IPS-11a (cell line): ENCODE results near the gene LRRC7.
"Not testable (repeated sequence)": the region's sequence is repeated elsewhere in the genome, so short reads cannot be mapped to it uniquely, and the experiment has no call there.

Source experiments
- H3K4me3 ChIP-seq: one replicate; pipeline ENCODE4 v1.5.1; 2013; ENCODE audit warnings: low read depth, low read length, control low read depth

Gene LRRC7

GRCh38 chr1:69862906-69863305 is 295.2 kb downstream of the LRRC7 start:
- H3K4me3 ChIP-seq = no peak overlapping the region

DNA sequence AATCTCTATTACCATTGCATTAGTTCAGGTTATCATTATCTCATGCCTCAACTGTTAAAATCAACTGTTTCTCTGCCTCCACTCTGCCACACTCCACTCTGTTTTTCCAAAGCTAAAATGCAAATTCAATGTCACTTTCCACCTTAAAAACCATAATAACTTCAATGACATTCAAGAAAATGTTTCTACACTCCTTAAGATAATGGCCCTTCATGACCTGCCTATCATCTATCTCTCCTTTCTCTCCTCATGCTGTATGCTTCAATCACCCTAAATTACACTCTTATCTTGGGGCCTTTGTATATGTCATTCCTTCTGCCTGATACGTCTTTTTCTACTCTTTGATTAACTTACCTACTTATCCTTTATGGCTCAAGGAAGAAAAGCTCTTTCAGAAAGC is 296.0 kb downstream of the LRRC7 start:
- H3K4me3 ChIP-seq = no peak overlapping the region

GRCh38 chr1:69871412-69871811 is 303.7 kb downstream of the LRRC7 start:
- no peak overlapping the region for H3K4me3 ChIP-seq

DNA sequence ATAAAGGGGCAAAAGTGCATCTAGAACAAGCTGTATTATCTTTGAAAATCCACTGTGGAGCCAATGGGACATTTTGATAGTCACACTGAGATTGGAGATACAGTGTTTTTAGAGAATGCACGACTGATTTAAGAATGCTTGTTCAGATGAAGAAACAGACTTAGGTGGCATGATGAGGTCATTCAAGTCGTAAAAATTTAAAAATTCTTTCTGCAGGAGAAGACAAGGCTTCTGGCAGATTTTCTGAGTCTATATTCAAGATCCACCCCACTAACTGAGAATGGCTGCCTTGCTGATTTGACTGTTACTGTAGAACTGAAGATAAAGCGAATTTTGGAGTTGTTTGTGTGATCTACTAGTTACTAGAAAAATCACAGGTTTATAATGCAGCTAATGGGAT is 310.6 kb downstream of the LRRC7 start:
- H3K4me3 ChIP-seq = no peak overlapping the region

DNA sequence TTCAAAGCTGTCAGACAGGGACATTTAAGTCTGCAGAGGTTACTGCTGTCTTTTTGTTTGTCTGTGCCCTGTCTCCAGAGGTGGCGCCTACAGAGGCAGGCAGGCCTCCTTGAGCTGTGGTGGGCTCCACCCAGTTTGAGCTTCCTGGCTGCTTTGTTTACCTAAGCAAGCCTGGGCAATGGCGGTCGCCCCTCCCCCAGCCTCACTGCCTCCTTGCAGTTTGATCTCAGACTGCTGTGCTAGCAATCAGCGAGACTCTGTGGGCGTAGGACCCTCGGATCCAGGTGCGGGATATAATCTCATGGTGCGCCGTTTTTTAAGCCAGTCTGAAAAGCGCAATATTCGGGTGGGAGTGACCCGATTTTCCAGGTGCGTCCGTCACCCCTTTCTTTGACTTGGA is 320.3 kb downstream of the LRRC7 start:
- not testable (repeated sequence) for H3K4me3 ChIP-seq

GRCh38 chr1:69888657-69889056 is 320.9 kb downstream of the LRRC7 start:
- no peak overlapping the region for H3K4me3 ChIP-seq

GRCh38 chr1:69898403-69898947 is 330.8 kb downstream of the LRRC7 start:
- H3K4me3 ChIP-seq = no peak overlapping the region

DNA sequence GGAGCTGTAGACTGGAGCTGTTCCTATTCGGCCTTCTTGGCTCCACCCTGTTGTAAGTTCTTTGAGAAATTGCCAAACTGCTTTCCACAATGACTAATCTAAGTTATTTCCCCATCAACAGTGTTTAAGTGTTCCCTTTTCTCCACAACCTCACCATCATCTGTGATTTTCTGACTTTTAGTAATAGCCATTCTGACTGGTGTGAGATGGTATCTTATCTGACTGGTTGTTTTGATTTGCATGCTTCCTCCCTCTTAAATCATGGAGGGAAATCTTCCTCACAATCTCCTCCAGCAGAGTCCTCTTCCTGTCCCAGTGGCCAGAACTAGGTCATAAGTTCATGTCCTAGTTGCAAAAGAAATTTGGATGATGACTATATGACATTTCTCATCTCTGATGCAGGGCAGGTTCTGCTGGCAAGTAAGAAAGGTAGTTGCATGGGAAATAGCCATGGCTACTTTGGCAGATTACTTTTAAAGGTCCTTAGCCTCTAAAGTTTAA is 343.6 kb downstream of the LRRC7 start:
- no peak overlapping the region for H3K4me3 ChIP-seq

- no peak overlapping the region for H3K4me3 ChIP-seq
These were observed 346.3 kb downstream of the LRRC7 start for GRCh38 chr1:69913977-69914376.

- no peak overlapping the region for H3K4me3 ChIP-seq
These were observed 347.4 kb downstream of the LRRC7 start for GRCh38 chr1:69914976-69915765.

GRCh38 chr1:69919129-69919921 is 351.6 kb downstream of the LRRC7 start:
- no peak overlapping the region for H3K4me3 ChIP-seq

DNA sequence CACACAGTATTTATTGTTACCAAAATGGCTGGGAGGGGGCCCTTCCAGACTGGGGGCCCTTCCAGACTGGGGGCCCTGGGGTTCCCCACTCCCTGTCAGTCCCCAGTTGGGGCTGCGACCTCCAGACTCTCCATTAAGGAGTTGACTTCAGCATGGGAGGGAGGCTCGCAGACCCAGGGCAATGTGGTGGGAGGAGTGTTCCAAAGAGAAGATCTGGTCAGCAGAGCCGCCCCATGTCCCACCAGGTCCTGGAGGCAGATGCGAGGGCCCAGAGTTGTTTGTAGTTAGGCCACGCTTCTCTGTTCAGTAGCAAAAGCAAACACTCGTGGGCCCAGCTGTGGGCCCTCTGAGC is 352.2 kb downstream of the LRRC7 start:
- no peak overlapping the region for H3K4me3 ChIP-seq

DNA sequence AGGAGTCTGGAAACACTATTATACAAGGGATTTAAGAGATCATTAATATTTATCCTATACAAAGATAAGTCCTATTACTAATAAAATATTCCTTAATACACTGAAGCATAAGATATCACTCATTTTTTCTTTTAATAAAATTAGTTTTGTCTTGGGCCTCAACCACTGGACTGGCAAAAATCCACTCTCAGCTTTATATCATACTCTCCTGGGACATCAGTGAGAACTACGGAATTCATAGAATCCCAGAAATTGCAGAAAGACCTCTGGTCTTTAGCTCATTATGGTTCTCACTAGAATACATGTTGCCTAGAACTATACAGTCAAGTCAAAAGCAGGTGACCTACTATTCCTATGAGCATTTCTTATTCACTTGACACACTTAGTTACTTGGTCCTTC is 352.7 kb downstream of the LRRC7 start:
- H3K4me3 ChIP-seq = no peak overlapping the region

DNA sequence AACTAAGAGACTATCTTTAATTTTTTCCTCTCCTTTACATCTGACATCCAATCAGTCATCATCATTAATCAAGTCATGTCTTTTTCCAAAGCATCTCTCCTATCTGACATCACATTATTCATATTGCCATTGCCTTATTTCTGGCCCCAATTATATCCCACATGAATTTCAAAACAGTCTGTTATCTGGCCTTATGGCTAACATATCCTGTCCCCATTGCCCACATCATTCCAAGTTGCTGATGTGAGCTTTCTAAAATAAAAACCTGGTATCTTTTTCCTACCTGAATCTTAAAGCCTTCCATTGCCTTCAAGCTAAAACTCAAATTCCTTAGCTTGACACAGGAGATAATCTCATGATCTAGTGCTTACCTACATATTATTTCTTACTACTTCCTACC is 353.8 kb downstream of the LRRC7 start:
- no peak overlapping the region for H3K4me3 ChIP-seq

GRCh38 chr1:69928234-69928633 is 360.5 kb downstream of the LRRC7 start:
- not testable (repeated sequence) for H3K4me3 ChIP-seq

DNA sequence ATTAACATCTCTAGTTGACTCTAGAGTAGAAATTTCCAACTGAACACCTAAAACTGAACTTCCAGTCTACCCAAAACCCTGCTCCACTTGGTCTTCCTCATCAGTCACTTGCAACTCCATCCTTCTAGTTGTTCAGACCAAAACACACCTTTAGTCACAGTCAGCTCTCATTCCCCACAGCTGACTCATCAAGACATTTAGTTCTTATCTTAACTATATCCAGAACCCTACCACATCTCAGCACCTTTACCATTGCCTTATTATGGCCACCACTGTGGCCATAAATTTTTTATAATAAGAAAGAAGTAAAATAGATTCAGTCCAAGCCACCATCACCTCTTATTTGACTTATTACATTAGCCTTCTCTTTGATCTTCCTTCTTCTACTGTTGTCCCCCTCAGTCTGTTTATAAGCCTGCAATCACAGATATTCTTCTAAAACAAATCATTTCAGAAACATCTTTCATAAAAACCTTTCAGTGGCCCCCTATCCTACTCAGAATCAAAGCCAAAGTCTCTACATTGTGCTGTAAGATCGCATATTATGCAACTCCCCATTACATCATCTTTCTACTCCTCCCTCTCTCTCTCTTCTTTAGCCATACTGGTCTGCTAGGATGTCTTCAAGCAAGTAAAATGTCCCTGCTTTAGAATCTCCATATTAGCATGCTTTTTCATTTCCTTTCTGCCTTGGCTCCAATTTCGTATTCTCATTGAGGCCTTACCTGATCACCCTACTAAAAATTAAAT is 361.8 kb downstream of the LRRC7 start:
- no peak overlapping the region for H3K4me3 ChIP-seq

DNA sequence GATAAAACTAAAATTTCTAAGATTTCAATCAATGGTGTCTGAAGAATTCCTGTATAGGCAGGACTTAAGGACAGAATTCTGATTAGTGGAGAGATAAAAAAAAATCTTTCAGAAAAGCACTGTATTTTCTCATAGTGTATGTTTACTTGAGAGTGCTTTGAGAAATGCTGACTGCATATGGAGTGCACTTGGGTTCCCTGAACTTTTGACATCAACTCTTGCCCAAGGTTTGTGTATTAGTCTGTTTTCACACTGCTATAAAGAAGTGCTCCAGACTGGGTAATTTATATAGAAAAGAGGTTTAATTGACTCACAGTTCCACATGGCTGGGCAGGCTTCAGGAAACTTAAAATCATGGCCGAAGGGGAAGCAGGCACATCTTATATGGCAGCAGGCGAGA is 362.7 kb downstream of the LRRC7 start:
- no peak overlapping the region for H3K4me3 ChIP-seq

DNA sequence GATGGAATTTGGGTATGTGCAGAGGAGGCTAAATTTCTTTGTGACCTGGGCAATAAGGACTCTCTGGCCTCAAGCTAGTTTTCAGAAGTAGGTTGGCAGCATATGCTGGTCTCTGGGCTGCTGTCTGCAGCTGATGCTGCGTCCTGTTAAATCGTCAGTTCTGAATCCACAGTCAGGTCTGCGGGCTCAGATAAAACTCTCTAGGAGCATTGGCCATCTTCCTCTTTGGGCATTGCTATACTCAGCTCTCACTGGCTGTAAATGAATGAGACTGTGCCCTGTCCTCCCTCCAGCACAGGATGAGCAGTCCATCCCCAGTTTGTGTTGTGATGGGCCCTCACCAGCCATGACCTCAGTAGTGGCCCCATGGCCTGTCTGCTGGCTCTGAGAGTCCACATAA is 365.0 kb downstream of the LRRC7 start:
- no peak overlapping the region for H3K4me3 ChIP-seq

DNA sequence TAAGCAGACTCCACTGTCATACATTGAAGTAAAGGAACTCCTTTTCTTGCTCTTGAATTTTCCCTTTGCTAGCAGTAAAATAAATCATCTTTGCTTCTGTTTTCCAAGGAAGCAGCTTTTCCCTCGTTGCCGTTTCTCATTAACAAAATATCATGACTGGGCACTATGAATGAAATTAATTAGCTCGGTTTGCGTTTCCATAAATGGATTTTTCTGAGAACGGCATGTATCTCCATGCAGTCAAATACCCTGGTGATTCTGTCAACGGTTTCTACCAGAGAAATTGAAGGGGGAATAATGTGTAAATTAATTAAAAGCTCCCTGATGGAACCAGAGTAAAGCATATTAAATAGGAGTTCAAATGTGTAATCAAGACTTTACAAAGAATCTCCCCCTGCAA is 372.5 kb downstream of the LRRC7 start:
- no peak overlapping the region for H3K4me3 ChIP-seq

DNA sequence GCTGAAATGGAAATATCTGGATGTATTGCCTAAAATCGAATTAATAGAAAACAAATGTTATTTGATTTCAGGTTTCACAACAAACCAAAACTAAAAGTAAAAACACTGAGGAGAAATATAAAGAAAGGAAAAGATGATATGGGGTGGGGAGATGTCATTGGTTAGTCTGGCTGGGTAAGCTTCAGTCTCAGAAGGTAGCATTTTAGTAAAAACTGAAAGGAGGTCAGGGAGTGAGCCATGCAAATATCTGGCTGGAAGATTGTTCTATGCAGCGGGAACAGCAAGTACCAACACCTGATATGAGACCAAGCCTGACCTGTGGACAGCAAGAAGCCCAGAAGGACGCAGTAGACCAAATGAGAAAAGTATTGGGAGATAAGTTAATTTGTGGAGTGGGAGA is 373.1 kb downstream of the LRRC7 start:
- H3K4me3 ChIP-seq = no peak overlapping the region

DNA sequence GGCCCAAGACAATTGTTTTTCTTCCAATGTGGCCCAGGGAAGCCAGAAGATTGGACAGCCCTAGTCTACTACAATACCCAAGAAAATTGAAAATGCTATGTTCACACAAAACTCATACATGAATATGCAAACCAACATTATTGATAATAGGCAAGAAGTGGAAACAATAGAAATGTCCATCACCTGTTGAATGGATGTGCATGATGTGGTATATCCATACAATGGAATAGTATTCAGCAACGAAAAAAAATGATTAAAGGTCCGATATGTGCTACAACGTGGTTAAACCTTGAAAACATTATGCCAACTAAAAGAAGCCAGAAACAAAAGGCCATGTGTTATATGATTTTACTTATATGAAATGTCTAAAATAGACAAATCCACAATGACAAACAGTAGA is 375.3 kb downstream of the LRRC7 start:
- H3K4me3 ChIP-seq = no peak overlapping the region
